ENCODE measurements around the gene TKTL1. TPM values are rescaled to one million over a fixed set of nuclear protein-coding genes. Genes with fewer than 3 reads are reported as not detected.

Gene TKTL1, protein sequence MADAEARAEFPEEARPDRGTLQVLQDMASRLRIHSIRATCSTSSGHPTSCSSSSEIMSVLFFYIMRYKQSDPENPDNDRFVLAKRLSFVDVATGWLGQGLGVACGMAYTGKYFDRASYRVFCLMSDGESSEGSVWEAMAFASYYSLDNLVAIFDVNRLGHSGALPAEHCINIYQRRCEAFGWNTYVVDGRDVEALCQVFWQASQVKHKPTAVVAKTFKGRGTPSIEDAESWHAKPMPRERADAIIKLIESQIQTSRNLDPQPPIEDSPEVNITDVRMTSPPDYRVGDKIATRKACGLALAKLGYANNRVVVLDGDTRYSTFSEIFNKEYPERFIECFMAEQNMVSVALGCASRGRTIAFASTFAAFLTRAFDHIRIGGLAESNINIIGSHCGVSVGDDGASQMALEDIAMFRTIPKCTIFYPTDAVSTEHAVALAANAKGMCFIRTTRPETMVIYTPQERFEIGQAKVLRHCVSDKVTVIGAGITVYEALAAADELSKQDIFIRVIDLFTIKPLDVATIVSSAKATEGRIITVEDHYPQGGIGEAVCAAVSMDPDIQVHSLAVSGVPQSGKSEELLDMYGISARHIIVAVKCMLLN
- total RNA-seq (2014; rRNA removed; shearing (Covaris generic)) (not detected in 2 replicates), polyA plus RNA-seq (2016; fragmentation: Nextera tagmentation; extraction: Ambion mirVana) (not detected in 2 replicates)
- long read RNA-seq = 0 reads

DNA sequence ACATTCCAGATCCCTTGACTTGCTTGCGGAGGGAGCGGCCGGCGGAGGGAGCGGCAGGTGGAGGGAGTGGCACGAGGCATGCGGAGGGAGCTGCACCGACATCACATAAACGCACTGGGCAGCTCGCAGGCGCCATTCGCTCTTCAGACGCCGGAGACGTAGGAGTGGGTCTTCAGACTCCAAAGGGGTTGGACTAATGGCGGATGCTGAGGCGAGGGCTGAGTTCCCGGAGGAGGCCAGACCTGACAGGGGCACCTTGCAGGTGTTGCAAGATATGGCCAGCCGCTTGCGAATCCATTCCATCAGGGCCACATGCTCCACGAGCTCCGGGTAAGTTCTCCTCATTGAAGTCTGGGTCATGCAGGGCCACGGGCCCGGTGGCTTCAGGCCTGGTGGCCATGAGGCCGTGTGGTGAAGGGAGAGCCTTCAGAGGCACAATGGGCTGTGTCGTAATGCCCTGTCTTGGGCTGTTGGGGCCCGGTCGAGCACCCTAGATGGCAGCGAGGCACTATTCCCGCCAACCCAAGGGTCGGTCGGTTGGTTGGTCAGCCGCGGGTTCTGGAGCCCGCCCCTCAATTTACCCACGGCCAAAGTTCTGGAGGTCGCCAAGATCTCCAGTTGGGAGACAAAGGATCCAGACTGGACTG lies at the start of gene TKTL1:
TKTL1 (plus strand) TSS at position 132 of the 647 bp plus-strand sequence; CDS start at position 197, 65 bp downstream.
- Mint-ChIP-seq H3K36me3 (ENCODE audit: low read depth) (no peaks in the 10 kb centered on the region), H3K9me3 (no peaks in the 10 kb centered on the region; the same call in 2 of the 3 replicates), H3K27me3 (ENCODE audit: insufficient read depth, low read depth, poor library complexity) (peaks cover 6% of the 10 kb centered on the region), H3K4me1 (no peaks in the 10 kb centered on the region), H3K27ac (no peak within 1 kb of the TSS), H3K4me3 (no peak within 1 kb of the TSS)
- H3K4me2 ChIP-seq = no peak within 1 kb of the TSS
- ATAC-seq (no peak), DNase-seq (ENCODE audit: low spot score) (no peak)
- no peak within 1 kb of the TSS for H3K27ac ChIP-seq (ENCODE audit: low read depth)
- H3F3A ChIP-seq (replicated peaks; ENCODE audit: low read depth) = no peaks in the 10 kb centered on the region
- H2AFZ ChIP-seq = no peak within 1 kb of the TSS
- H3K4me1 ChIP-seq (ENCODE audit: insufficient read depth) = no peaks in the 10 kb centered on the region
- no peaks in the 10 kb centered on the region for H3K9me2 ChIP-seq (ENCODE audit: insufficient read depth)
- no peak within 1 kb of the TSS for H3K4me3 ChIP-seq
- H4K20me1 ChIP-seq (replicated peaks; ENCODE audit: insufficient read depth) = no peaks in the 10 kb centered on the region
- H3K79me2 ChIP-seq (replicated peaks; ENCODE audit: insufficient read depth) = no peaks in the 10 kb centered on the region
- H3K27me3 ChIP-seq (ENCODE audit: insufficient read depth) = no peaks in the 10 kb centered on the region
- no peaks in the 10 kb centered on the region for H3K36me3 ChIP-seq (ENCODE audit: insufficient read depth)
- TF ChIP-seq CTCF (conservative IDR thresholded peaks at IDR 0.05; ENCODE audit: low read depth in 2 of 2) (no peak), ETS1 (IDR thresholded peaks at IDR 0.05) (no peak), ZNF114 (CRISPR knock-in tag; IDR thresholded peaks at IDR 0.05) (no peak), REST (IDR thresholded peaks at IDR 0.05; ENCODE audit: unreplicated experiment) (no peak), JUNB (IDR thresholded peaks at IDR 0.05; ENCODE audit: unreplicated experiment) (no peak), EZH2phosphoT487 (IDR thresholded peaks at IDR 0.05; ENCODE audit: unreplicated experiment) (no peak), CREB1 (CRISPR knock-in tag; IDR thresholded peaks at IDR 0.05; ENCODE audit: low read depth) (no peak), NANOG (IDR thresholded peaks at IDR 0.05; ENCODE audit: borderline replicate concordance) (no peak), ZNF331 (CRISPR knock-in tag; IDR thresholded peaks at IDR 0.05; ENCODE audit: low read depth) (no peak), POLR2AphosphoS5 (IDR thresholded peaks at IDR 0.05; ENCODE audit: low read depth) (no peak), STAT1 (IDR thresholded peaks at IDR 0.05; ENCODE audit: unreplicated experiment) (no peak), EZH2 (IDR thresholded peaks at IDR 0.05; ENCODE audit: low read depth, unreplicated experiment) (no peak)
